Keratinocyte (primary cell): Measurements from ENCODE around the gene VAT1. TPM values are rescaled to one million over a fixed set of nuclear protein-coding genes. Genes with fewer than 3 reads are reported as not detected.

Experiments
- DNase-seq: peaks from one replicate; pipeline ENCODE4 v3.0.0-alpha.2; 2011; ENCODE audit warnings: low read depth, missing footprints, low spot score
- FAIRE-seq: peaks from 2 replicates; lab custom pipeline; 2011; peaks lifted over from hg19 to GRCh38; lab: Jason Lieb, UNC
- H2AFZ ChIP-seq: 2 replicates; pipeline ENCODE4 v1.6.0; 2012; ENCODE audit warnings: low read length, control low read depth, inconsistent platforms; ENCODE audit not compliant: control insufficient read depth
- H3K27ac ChIP-seq: 2 replicates; pipeline ENCODE4 v1.5.1; 2011; ENCODE audit warnings: low read length; ENCODE audit not compliant: control insufficient read depth, insufficient read depth
- H3K27me3 ChIP-seq: 3 replicates; pipeline ENCODE4 v1.6.0; 2011; ENCODE audit warnings: low read length; ENCODE audit not compliant: control insufficient read depth, insufficient read depth; ENCODE audit errors: extremely low read depth
- H3K36me3 ChIP-seq, 2 experiments: 2 replicates in 1 of 2; 3 replicates in 1 of 2; pipeline ENCODE4 v1.5.1; 2011; ENCODE audit warnings: low read length in 2 of 2, mild to moderate bottlenecking in 1 of 2; ENCODE audit not compliant: control insufficient read depth in 2 of 2, insufficient read depth in 2 of 2; ENCODE audit errors: extremely low read depth in 1 of 2
- H3K4me1 ChIP-seq: 3 replicates; pipeline ENCODE4 v1.5.1; 2011; ENCODE audit warnings: low read length; ENCODE audit not compliant: control insufficient read depth, insufficient read depth; ENCODE audit errors: extremely low read depth
- H3K4me2 ChIP-seq: 3 replicates; pipeline ENCODE4 v1.6.0; 2011; ENCODE audit warnings: low read depth, low read length; ENCODE audit not compliant: control insufficient read depth, insufficient read depth; ENCODE audit errors: extremely low read depth
- H3K4me3 ChIP-seq, 3 experiments: fragments of 200-600 bp in 1 of 3; sonication (generic) in 1 of 3; 2 replicates in 2 of 3; 3 replicates in 1 of 3; pipeline ENCODE4 v1.5.1; 2011 to 2016; ENCODE audit warnings: low read length in 3 of 3, mild to moderate bottlenecking in 3 of 3, control low read depth in 2 of 3, inconsistent platforms in 1 of 3, low read depth in 1 of 3, mixed read lengths in 1 of 3, mixed run types in 1 of 3, moderate library complexity in 1 of 3; ENCODE audit not compliant: control insufficient read depth in 2 of 3, insufficient read depth in 2 of 3; ENCODE audit errors: extremely low read depth in 1 of 3
- H3K79me2 ChIP-seq: 2 replicates; pipeline ENCODE4 v1.6.0; 2012; ENCODE audit warnings: low read length; ENCODE audit not compliant: control insufficient read depth, insufficient read depth
- H3K9ac ChIP-seq: 3 replicates; pipeline ENCODE4 v1.6.0; 2011; ENCODE audit warnings: low read length; ENCODE audit not compliant: control insufficient read depth, insufficient read depth; ENCODE audit errors: extremely low read depth
- H3K9me1 ChIP-seq: 3 replicates; pipeline ENCODE4 v1.6.0; 2011; ENCODE audit warnings: low read length; ENCODE audit not compliant: control insufficient read depth, insufficient read depth; ENCODE audit errors: extremely low read depth
- H3K9me3 ChIP-seq: 2 replicates; pipeline ENCODE4 v1.5.1; 2012; ENCODE audit warnings: low read depth, low read length; ENCODE audit not compliant: control insufficient read depth
- H4K20me1 ChIP-seq: 3 replicates; pipeline ENCODE4 v1.6.0; 2011; ENCODE audit warnings: low read length; ENCODE audit not compliant: control insufficient read depth, insufficient read depth; ENCODE audit errors: extremely low read depth
- CTCF ChIP-seq, 3 experiments: IDR thresholded peaks in 1 of 3; conservative IDR thresholded peaks in 1 of 3; optimal IDR thresholded peaks in 1 of 3; 2 replicates in 2 of 3; 3 replicates in 1 of 3; pipeline versions ENCODE3 to v1.5.1; 2011; ENCODE audit warnings: low read length in 3 of 3, mild to moderate bottlenecking in 3 of 3, moderate library complexity in 2 of 3, control low read depth in 1 of 3, inconsistent platforms in 1 of 3; ENCODE audit not compliant: insufficient read depth in 2 of 3; ENCODE audit errors: extremely low read depth in 1 of 3
- EZH2 ChIP-seq: IDR thresholded peaks from one replicate; pipeline ENCODE4 v1.6.1; 2012; ENCODE audit warnings: inconsistent platforms, mild to moderate bottlenecking, low read length, moderate library complexity
- dilution Hi-C: fragments of 300-500 bp; cut with MboI; formaldehyde crosslinking; loops from one replicate; pipeline ENCODE4 v1.7.0; 2020; ENCODE audit warnings: low sequenced_read_pairs; ENCODE audit not compliant: extremely low pct_ligation_motif_present
- polyA plus RNA-seq, 5 experiments: library from polyadenylated mRNA; depleted of rRNA in 3 of 5; stranded (reverse) in 3 of 5; stranded (forward) in 1 of 5; unstranded in 1 of 5; fragments of >200 nt; gene quantifications; 1 replicate in 1 of 5; 2 replicates in 3 of 5; 3 replicates in 1 of 5; pipeline versions ENCODE4 v1.2.1 to v1.2.3, GENCODE V29; 2011 to 2012; ENCODE audit warnings: missing spikeins in 2 of 5, low read depth in 1 of 5, low replicate concordance in 1 of 5

VAT1 gene
- polyA plus RNA-seq, 1 donor (not counting 4 experiments of a cell fraction or from before 2014, with no cell fraction given) = 151 TPM

DNA sequence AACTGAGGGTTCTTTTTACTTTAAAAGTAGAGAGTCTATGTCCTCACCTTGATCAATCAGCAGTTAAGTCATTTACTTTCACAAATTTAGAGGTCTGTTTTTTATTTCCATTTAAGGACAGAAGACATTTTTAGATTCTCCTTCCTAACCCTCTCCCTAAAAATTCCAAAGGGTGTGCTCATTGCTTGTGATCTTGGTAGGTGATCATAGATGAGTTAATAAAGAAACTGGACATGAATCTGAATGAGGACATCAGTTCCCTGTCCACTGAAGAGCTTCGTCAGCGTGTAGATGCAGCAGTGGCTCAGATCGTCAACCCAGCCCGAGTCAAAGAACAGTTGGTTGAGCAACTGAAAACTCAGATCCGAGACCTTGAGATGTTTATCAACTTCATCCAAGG, 33.0 kb downstream of the VAT1 start:
- Histone ChIP-seq H3K27me3 (no peaks in the 10 kb centered on the region), H3K9ac (no peak overlapping the region), H3K4me2 (no peak overlapping the region), H3K9me1 (no peaks in the 10 kb centered on the region), H3K9me3 (no peaks in the 10 kb centered on the region), H2AFZ (no peak overlapping the region), H3K4me1 (peaks cover 29% of the 10 kb centered on the region), H3K27ac (peak overlapping the region; percentile 60), H3K79me2 (peaks cover 3% of the 10 kb centered on the region), H3K4me3 (no peak overlapping the region), H3K36me3 (peaks cover 15 to 29% of the 10 kb centered on the region in 2 experiments), H4K20me1 (no peaks in the 10 kb centered on the region)
- dilution Hi-C loops = no loop called here
- FAIRE-seq (no peak), DNase-seq (no peak)
- TF ChIP-seq EZH2 (no peak), CTCF (optimal IDR thresholded peaks at IDR 0.05 in 1 of 3, IDR thresholded peaks at IDR 0.05 in 1 of 3, conservative IDR thresholded peaks at IDR 0.05 in 1 of 3; ENCODE audit: extremely low read depth in 1 of 3, insufficient read depth in 2 of 3, low read length in 3 of 3) (no peak)

- no peak overlapping the region for H3K4me3 ChIP-seq
- FAIRE-seq = no peak
- H3K79me2 ChIP-seq = peaks cover 34% of the 10 kb centered on the region
- TF ChIP-seq CTCF (optimal IDR thresholded peaks at IDR 0.05 in 1 of 3, IDR thresholded peaks at IDR 0.05 in 1 of 3, conservative IDR thresholded peaks at IDR 0.05 in 1 of 3; ENCODE audit: extremely low read depth in 1 of 3, insufficient read depth in 2 of 3, low read length in 3 of 3) = no peak
- no peak for TF ChIP-seq EZH2
- no peaks in the 10 kb centered on the region for H3K9me3 ChIP-seq
- no peak for DNase-seq
- H3K4me1 ChIP-seq = peaks cover 24% of the 10 kb centered on the region
- dilution Hi-C loops = no loop called here
- no peak overlapping the region for H2AFZ ChIP-seq
- H3K36me3 ChIP-seq = peaks cover 4 to 20% of the 10 kb centered on the region in 2 experiments
- no peak overlapping the region for H3K4me2 ChIP-seq
- H4K20me1 ChIP-seq = no peaks in the 10 kb centered on the region
- H3K27me3 ChIP-seq = no peaks in the 10 kb centered on the region
- no peak overlapping the region for H3K9ac ChIP-seq
- H3K27ac ChIP-seq = no peak overlapping the region
- no peaks in the 10 kb centered on the region for H3K9me1 ChIP-seq
These were observed 37.0 kb downstream of the VAT1 start for GRCh38 chr17:42985225-42985624.
